Smooth muscle cell (in vitro differentiated cells): ENCODE results near the gene KCNJ2. TPM values are rescaled to one million over a fixed set of nuclear protein-coding genes. Genes with fewer than 3 reads are reported as not detected.

ENCODE experiments used
- DNase-seq: peaks from one replicate; lab custom pipeline; 2025; ENCODE audit not compliant: unreplicated experiment; lab: John Stamatoyannopoulos, UW
- H2AFZ ChIP-seq: fragments of 200-600 bp; sonication (generic); 2 replicates; pipeline ENCODE4 v1.6.0; 2016; ENCODE audit warnings: antibody characterized with exemption, low read depth, mild to moderate bottlenecking
- H3F3A ChIP-seq: fragments of 200-600 bp; sonication (generic); 2 replicates; pipeline ENCODE4 v1.6.0; 2017; ENCODE audit warnings: antibody characterized with exemption, low read depth
- H3K27ac ChIP-seq: fragments of 200-600 bp; sonication (generic); 2 replicates; pipeline ENCODE4 v1.5.1; 2016; ENCODE audit warnings: low read depth, mild to moderate bottlenecking
- H3K27me3 ChIP-seq: fragments of 200-600 bp; sonication (generic); 2 replicates; pipeline ENCODE4 v1.6.1; 2016; ENCODE audit warnings: low read depth, mild to moderate bottlenecking
- H3K36me3 ChIP-seq: fragments of 200-600 bp; sonication (generic); 2 replicates; pipeline ENCODE4 v1.5.1; 2016; ENCODE audit warnings: low read depth
- H3K4me1 ChIP-seq: fragments of 200-600 bp; sonication (generic); 2 replicates; pipeline ENCODE4 v1.5.1; 2016; ENCODE audit warnings: low read depth
- H3K4me2 ChIP-seq: fragments of 200-600 bp; sonication (generic); 2 replicates; pipeline ENCODE4 v1.6.0; 2016; ENCODE audit warnings: mild to moderate bottlenecking
- H3K4me3 ChIP-seq: fragments of 200-600 bp; sonication (generic); 2 replicates; pipeline ENCODE4 v1.5.1; 2016; ENCODE audit warnings: mild to moderate bottlenecking
- H3K79me2 ChIP-seq: fragments of 200-600 bp; sonication (generic); 2 replicates; pipeline ENCODE4 v1.6.0; 2016; ENCODE audit warnings: low read depth, mild to moderate bottlenecking
- H3K9ac ChIP-seq: fragments of 200-600 bp; sonication (generic); 2 replicates; pipeline ENCODE4 v1.6.0; 2016; ENCODE audit warnings: low read depth
- H3K9me3 ChIP-seq: fragments of 200-600 bp; sonication (generic); replicated peaks from 2 replicates; pipeline ENCODE4 v1.5.1; 2016; ENCODE audit warnings: low read depth
- H4K20me1 ChIP-seq: fragments of 200-600 bp; sonication (generic); 2 replicates; pipeline ENCODE4 v1.6.0; 2016; ENCODE audit warnings: low read depth
- WGBS: methylation state at CpG from one replicate; pipeline ENCODE4 v1.1.7; 2016; ENCODE audit warnings: low lambda C conversion rate; 5-methylcytosine and 5-hydroxymethylcytosine counted together
- polyA plus RNA-seq: library from polyadenylated mRNA; unstranded; fragments of >200 nt; fragmentation: Nextera tagmentation; extraction: Ambion mirVana; gene quantifications from 2 replicates; pipeline ENCODE4 v1.2.1, GENCODE V29; 2016
- total RNA-seq: library from RNA; depleted of rRNA; stranded (reverse); fragments of >200 nt; gene quantifications from 2 replicates; pipeline ENCODE4 v1.2.3, GENCODE V29; 2014
- TF ChIP-seq, protein P1 (sequence below): fragments of 200-600 bp; sonication (generic); IDR thresholded peaks from 2 replicates; pipeline ENCODE4 v1.5.1; 2017; ENCODE audit warnings: borderline replicate concordance, mild to moderate bottlenecking, antibody characterized with exemption; ENCODE audit not compliant: insufficient read depth, poor library complexity, severe bottlenecking

Gene KCNJ2
- total RNA-seq = 1.3 and 1.8 TPM in 2 replicates
- polyA plus RNA-seq = 0.06 TPM in 1 of 2 replicates, not detected in the other

DNA sequence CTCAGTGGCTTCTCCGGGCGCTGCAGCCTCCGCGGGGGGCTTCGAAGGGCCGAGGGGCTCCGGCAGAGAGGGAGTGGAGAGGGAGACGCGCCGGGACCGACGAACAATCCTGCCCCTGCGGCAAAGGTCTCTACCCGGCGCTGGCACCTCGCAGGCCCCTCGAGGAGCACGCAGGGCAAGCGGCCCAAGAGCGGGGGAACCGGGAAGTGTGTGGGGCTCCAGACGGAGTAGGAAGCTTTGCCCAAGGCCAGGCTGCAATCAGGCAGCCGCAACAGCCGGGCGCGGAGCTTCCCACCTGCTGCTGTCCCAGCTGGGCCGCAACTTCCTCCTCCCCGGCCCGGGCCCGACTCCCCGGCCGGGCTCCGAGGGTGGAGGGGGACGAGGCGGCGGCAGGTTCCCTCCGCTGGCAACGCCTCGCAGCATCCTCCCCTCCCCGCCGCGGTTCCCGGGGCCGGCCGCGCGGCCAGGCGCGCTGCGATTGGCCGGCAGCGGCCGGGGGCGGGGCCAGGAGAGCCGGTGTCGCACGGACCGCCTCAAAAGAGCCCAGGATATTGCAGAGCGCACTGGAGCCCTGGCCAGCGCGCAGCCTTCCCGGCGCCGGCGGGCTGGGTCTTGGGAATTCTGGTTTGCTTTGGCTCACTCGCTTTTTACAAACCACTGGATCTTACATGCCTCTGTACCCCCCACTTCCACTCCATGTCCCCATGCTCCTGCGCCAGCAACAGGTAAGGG is at the start of gene KCNJ2:
Gene KCNJ2, plus strand, starts transcription at position 556 of the 732 bp plus-strand sequence. CDS start 5,508 bp downstream, outside the sequence.
- TF ChIP-seq, protein P1, sequence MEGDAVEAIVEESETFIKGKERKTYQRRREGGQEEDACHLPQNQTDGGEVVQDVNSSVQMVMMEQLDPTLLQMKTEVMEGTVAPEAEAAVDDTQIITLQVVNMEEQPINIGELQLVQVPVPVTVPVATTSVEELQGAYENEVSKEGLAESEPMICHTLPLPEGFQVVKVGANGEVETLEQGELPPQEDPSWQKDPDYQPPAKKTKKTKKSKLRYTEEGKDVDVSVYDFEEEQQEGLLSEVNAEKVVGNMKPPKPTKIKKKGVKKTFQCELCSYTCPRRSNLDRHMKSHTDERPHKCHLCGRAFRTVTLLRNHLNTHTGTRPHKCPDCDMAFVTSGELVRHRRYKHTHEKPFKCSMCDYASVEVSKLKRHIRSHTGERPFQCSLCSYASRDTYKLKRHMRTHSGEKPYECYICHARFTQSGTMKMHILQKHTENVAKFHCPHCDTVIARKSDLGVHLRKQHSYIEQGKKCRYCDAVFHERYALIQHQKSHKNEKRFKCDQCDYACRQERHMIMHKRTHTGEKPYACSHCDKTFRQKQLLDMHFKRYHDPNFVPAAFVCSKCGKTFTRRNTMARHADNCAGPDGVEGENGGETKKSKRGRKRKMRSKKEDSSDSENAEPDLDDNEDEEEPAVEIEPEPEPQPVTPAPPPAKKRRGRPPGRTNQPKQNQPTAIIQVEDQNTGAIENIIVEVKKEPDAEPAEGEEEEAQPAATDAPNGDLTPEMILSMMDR = no peak
- no peaks in the 10 kb centered on the region for H4K20me1 ChIP-seq
- H3K36me3 ChIP-seq = no peaks in the 10 kb centered on the region
- WGBS = under 1% methylated on average over 57 of the region's 67 CpGs
- H3K4me2 ChIP-seq = peak within 1 kb of the TSS; percentile 98
- peak within 1 kb of the TSS; percentile 8 for H3K9ac ChIP-seq
- H3K79me2 ChIP-seq = no peaks in the 10 kb centered on the region
- peak within 1 kb of the TSS; percentile 68 for H3K4me3 ChIP-seq
- no peak within 1 kb of the TSS for H3K27ac ChIP-seq
- DNase-seq = peak; percentile 23
- no peaks in the 10 kb centered on the region for H3F3A ChIP-seq
- peaks cover 64% of the 10 kb centered on the region for H3K27me3 ChIP-seq
- no peaks in the 10 kb centered on the region for H3K4me1 ChIP-seq
- H2AFZ ChIP-seq = peak within 1 kb of the TSS; percentile 96
- H3K9me3 ChIP-seq = no peaks in the 10 kb centered on the region

- H2AFZ ChIP-seq = no peak overlapping the region
- 94% methylated on average over 1 of the region's 1 CpG for WGBS
- no peaks in the 10 kb centered on the region for H3K9me3 ChIP-seq
- no peak overlapping the region for H3K4me2 ChIP-seq
- H3K27ac ChIP-seq = no peak overlapping the region
- no peaks in the 10 kb centered on the region for H3K79me2 ChIP-seq
- no peak overlapping the region for H3K4me3 ChIP-seq
- no peak overlapping the region for H3K9ac ChIP-seq
- H3K27me3 ChIP-seq = no peaks in the 10 kb centered on the region
- H3K36me3 ChIP-seq = no peaks in the 10 kb centered on the region
- DNase-seq = no peak
- TF ChIP-seq, protein P1 = no peak
- H3K4me1 ChIP-seq = no peaks in the 10 kb centered on the region
- H3F3A ChIP-seq = no peaks in the 10 kb centered on the region
- H4K20me1 ChIP-seq = no peaks in the 10 kb centered on the region
These were observed 49.8 kb upstream of the KCNJ2 start for GRCh38 chr17:70119545-70119944.

DNA sequence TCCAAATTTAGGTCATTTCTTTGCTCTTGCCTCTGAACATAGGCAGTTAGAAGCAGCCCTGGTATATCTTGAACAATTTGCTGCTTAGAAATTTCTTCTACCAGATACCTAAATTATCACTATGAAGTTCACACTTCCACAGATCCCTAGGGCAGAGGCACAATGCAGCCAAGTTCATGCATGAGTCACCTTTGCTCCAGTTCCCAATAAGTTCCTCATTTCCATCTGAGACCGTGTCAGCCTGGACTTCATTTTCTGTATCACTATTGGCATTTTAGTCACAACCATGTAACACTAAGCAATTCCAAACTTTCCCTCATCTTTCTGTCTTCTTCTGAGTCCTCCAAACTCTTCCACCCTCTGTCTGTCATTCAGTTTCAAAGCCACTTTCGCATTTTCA is 49.3 kb upstream of the KCNJ2 start:
- H2AFZ ChIP-seq = no peak overlapping the region
- DNase-seq = no peak
- H3K36me3 ChIP-seq = no peaks in the 10 kb centered on the region
- no peak overlapping the region for H3K4me3 ChIP-seq
- no peaks in the 10 kb centered on the region for H3K27me3 ChIP-seq
- H3F3A ChIP-seq = no peaks in the 10 kb centered on the region
- no peaks in the 10 kb centered on the region for H3K9me3 ChIP-seq
- no peak overlapping the region for H3K27ac ChIP-seq
- H3K4me2 ChIP-seq = no peak overlapping the region
- H3K9ac ChIP-seq = no peak overlapping the region
- 81% methylated on average over 2 of the region's 2 CpGs for WGBS
- no peaks in the 10 kb centered on the region for H3K4me1 ChIP-seq
- TF ChIP-seq, protein P1 = no peak
- H3K79me2 ChIP-seq = no peaks in the 10 kb centered on the region
- no peaks in the 10 kb centered on the region for H4K20me1 ChIP-seq

GRCh38 chr17:70120425-70120824 is 48.9 kb upstream of the KCNJ2 start:
- Histone ChIP-seq H3K79me2 (no peaks in the 10 kb centered on the region), H3K4me3 (no peak overlapping the region), H3K9me3 (no peaks in the 10 kb centered on the region), H3K36me3 (no peaks in the 10 kb centered on the region), H3K27me3 (no peaks in the 10 kb centered on the region), H2AFZ (no peak overlapping the region), H3K9ac (no peak overlapping the region), H3K4me2 (no peak overlapping the region), H3K27ac (no peak overlapping the region), H4K20me1 (no peaks in the 10 kb centered on the region), H3F3A (no peaks in the 10 kb centered on the region), H3K4me1 (no peaks in the 10 kb centered on the region)
- 93% methylated on average over 4 of the region's 4 CpGs for WGBS
- DNase-seq = no peak
- TF ChIP-seq, protein P1 = no peak
